SK-N-SH treated with all-trans-retinoic acid at 6 μM for 48 hours (cell line): ENCODE data around the gene BCAS4.

Experiments used
- ATAC-seq: fragments of 200-7000 bp; cut with Tn5 transposase; 3 replicates; pipeline ENCODE4 v1.9.1; 2020; ENCODE audit warnings: mild to moderate bottlenecking, moderate library complexity
- ARNTL ChIP-seq: fragments of 450-650 bp; formaldehyde crosslinking; IDR thresholded peaks from 2 replicates; pipeline ENCODE4 v1.5.0; 2020; ENCODE audit warnings: low read depth, mild to moderate bottlenecking, moderate library complexity, borderline replicate concordance
- CREB5 ChIP-seq: fragments of 250-450 bp; sonication (Bioruptor Pico); IDR thresholded peaks from 2 replicates; pipeline ENCODE4 v1.5.1; 2020; ENCODE audit warnings: low read depth, mild to moderate bottlenecking, moderate library complexity
- CSDC2 ChIP-seq: fragments of 250-450 bp; sonication (Bioruptor Pico); IDR thresholded peaks from 2 replicates; pipeline ENCODE4 v1.5.0; 2020; ENCODE audit warnings: mild to moderate bottlenecking, moderate library complexity
- CSRNP3 ChIP-seq: fragments of 250-450 bp; sonication (Bioruptor Pico); IDR thresholded peaks from 2 replicates; pipeline ENCODE4 v1.5.1; 2021; ENCODE audit warnings: mild to moderate bottlenecking, moderate library complexity
- ESRRG ChIP-seq: fragments of 250-450 bp; sonication (Bioruptor Pico); IDR thresholded peaks from 2 replicates; pipeline ENCODE4 v1.6.1; 2021; ENCODE audit warnings: mild to moderate bottlenecking
- GLIS3 ChIP-seq: fragments of 250-450 bp; sonication (Bioruptor Pico); IDR thresholded peaks from 2 replicates; pipeline ENCODE4 v1.5.0; 2020; ENCODE audit warnings: mild to moderate bottlenecking, moderate library complexity
- ISL1 ChIP-seq: fragments of 250-450 bp; sonication (Bioruptor Pico); IDR thresholded peaks from 2 replicates; pipeline ENCODE4 v2.1.2; 2022; ENCODE audit warnings: mild to moderate bottlenecking, moderate library complexity
- OSR1 ChIP-seq: fragments of 250-450 bp; sonication (Bioruptor Pico); IDR thresholded peaks from 2 replicates; pipeline ENCODE4 v1.8.0; 2022; ENCODE audit warnings: moderate library complexity, mild to moderate bottlenecking, inconsistent platforms
- PATZ1 ChIP-seq: fragments of 250-450 bp; sonication (Bioruptor Pico); IDR thresholded peaks from 2 replicates; pipeline ENCODE4 v1.8.0; 2020; ENCODE audit warnings: mild to moderate bottlenecking, moderate library complexity, borderline replicate concordance
- POU6F1 ChIP-seq: fragments of 250-450 bp; sonication (Bioruptor Pico); IDR thresholded peaks from 2 replicates; pipeline ENCODE4 v1.8.0; 2021; ENCODE audit warnings: low read depth, mild to moderate bottlenecking, moderate library complexity, borderline replicate concordance
- PPARA ChIP-seq: fragments of 250-450 bp; sonication (Bioruptor Pico); IDR thresholded peaks from 2 replicates; pipeline ENCODE4 v1.5.0; 2020; ENCODE audit warnings: mild to moderate bottlenecking, borderline replicate concordance
- RARB ChIP-seq: fragments of 250-450 bp; sonication (Bioruptor Pico); IDR thresholded peaks from 2 replicates; pipeline ENCODE4 v1.8.0; 2021; ENCODE audit warnings: mild to moderate bottlenecking, moderate library complexity
- SNAI2 ChIP-seq: fragments of 250-450 bp; sonication (Bioruptor Pico); IDR thresholded peaks from 2 replicates; pipeline ENCODE4 v1.5.0; 2020; ENCODE audit warnings: mild to moderate bottlenecking, moderate library complexity
- TCF4 ChIP-seq: fragments of 250-450 bp; sonication (Bioruptor Pico); IDR thresholded peaks from 2 replicates; pipeline ENCODE4 v1.8.0; 2021; ENCODE audit warnings: mild to moderate bottlenecking, moderate library complexity, borderline replicate concordance
- TOX ChIP-seq: fragments of 250-450 bp; sonication (Bioruptor Pico); IDR thresholded peaks from 2 replicates; pipeline ENCODE4 v1.8.0; 2021; ENCODE audit warnings: mild to moderate bottlenecking, moderate library complexity, borderline replicate concordance
- ZC3H10 ChIP-seq: fragments of 250-450 bp; sonication (Bioruptor Pico); IDR thresholded peaks from 2 replicates; pipeline ENCODE4 v1.5.1; 2021; ENCODE audit warnings: mild to moderate bottlenecking, moderate library complexity
- ZFP3 ChIP-seq: fragments of 250-450 bp; sonication (Bioruptor Pico); IDR thresholded peaks from 2 replicates; pipeline ENCODE4 v1.5.0; 2020; ENCODE audit warnings: mild to moderate bottlenecking, moderate library complexity
- ZFP30 ChIP-seq: fragments of 450-650 bp; formaldehyde crosslinking; IDR thresholded peaks from 2 replicates; pipeline ENCODE4 v1.5.0; 2022; ENCODE audit warnings: mild to moderate bottlenecking, moderate library complexity
- ZNF565 ChIP-seq: fragments of 450-650 bp; formaldehyde crosslinking; conservative IDR thresholded peaks from 2 replicates; pipeline ENCODE4 v1.5.0; 2020; ENCODE audit warnings: low read depth, mild to moderate bottlenecking, moderate library complexity
- ZNF70 ChIP-seq: fragments of 450-650 bp; formaldehyde crosslinking; IDR thresholded peaks from 2 replicates; pipeline ENCODE4 v1.5.0; 2020; ENCODE audit warnings: mild to moderate bottlenecking, moderate library complexity
- ZNF8 ChIP-seq: fragments of 450-650 bp; formaldehyde crosslinking; IDR thresholded peaks from 2 replicates; pipeline ENCODE4 v1.5.0; 2020; ENCODE audit warnings: mild to moderate bottlenecking, moderate library complexity

The BCAS4 gene

DNA sequence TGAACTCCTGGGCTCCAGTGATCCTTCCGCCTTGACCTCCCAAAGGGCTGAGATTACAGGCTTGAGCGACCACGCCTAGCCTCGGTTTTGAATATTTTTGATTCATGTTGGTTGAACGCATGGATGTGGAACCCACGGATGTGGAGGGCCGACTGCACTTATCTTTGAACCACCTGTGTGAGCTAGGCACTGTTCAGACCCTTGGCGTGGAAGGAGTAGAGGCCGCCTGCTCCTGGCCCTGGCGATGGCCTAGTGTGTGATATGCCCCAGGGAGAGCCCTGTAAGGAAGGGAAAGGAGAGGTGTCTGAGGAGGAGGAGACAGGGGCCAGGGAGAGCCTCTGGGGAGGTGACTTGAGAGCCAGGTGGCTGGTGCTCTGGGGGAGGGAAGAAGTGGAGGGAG lies 64.3 kb downstream of the BCAS4 start:
- TF ChIP-seq POU6F1 (CRISPR knock-in tag) (no peak), PPARA (no peak), PATZ1 (CRISPR knock-in tag) (no peak), GLIS3 (CRISPR knock-in tag) (no peak), ZFP30 (CRISPR knock-in tag) (no peak), ARNTL (no peak), ZNF70 (CRISPR knock-in tag) (no peak), CREB5 (no peak), ZC3H10 (CRISPR knock-in tag) (no peak), CSRNP3 (no peak), TOX (CRISPR knock-in tag) (no peak), RARB (no peak), ZNF565 (CRISPR knock-in tag) (no peak), ZNF8 (CRISPR knock-in tag) (no peak), CSDC2 (CRISPR knock-in tag) (no peak), SNAI2 (CRISPR knock-in tag) (no peak), ESRRG (CRISPR knock-in tag) (no peak), OSR1 (CRISPR knock-in tag) (no peak), ISL1 (no peak), TCF4 (no peak)
- ATAC-seq = no peak

- no peak for ATAC-seq
- no peak for TF ChIP-seq CSDC2 (CRISPR knock-in tag)
- TF ChIP-seq ZNF8 (CRISPR knock-in tag) = no peak
- TF ChIP-seq CSRNP3 = no peak
- no peak for TF ChIP-seq ISL1
- TF ChIP-seq ARNTL = no peak
- no peak for TF ChIP-seq POU6F1 (CRISPR knock-in tag)
- TF ChIP-seq ZNF565 (CRISPR knock-in tag) = no peak
- no peak for TF ChIP-seq CREB5
- no peak for TF ChIP-seq GLIS3 (CRISPR knock-in tag)
Observed at GRCh38 chr20:50861012-50861411, 66.2 kb downstream of the BCAS4 start.

- ATAC-seq = no peak
- TF ChIP-seq SNAI2 (CRISPR knock-in tag) (no peak), PATZ1 (CRISPR knock-in tag) (no peak), ZFP3 (CRISPR knock-in tag) (no peak), ARNTL (no peak), GLIS3 (CRISPR knock-in tag) (no peak), CREB5 (no peak), PPARA (no peak), TOX (CRISPR knock-in tag) (no peak)
Observed at GRCh38 chr20:50862546-50862945, 67.7 kb downstream of the BCAS4 start.
